CD4-positive, alpha-beta T cell treated with Interleukin-12 subunit alpha and Interleukin-12 subunit beta, for 1 hour (primary cell): Measurements from ENCODE around the gene ZNRF3.
"Not testable (repeated sequence)": the region's sequence is repeated elsewhere in the genome, so short reads cannot be mapped to it uniquely, and the experiment has no call there.

Experiments
- DNase-seq: peaks from one replicate; pipeline ENCODE4 v3.0.0-alpha.2; 2020

The ZNRF3 gene

DNA sequence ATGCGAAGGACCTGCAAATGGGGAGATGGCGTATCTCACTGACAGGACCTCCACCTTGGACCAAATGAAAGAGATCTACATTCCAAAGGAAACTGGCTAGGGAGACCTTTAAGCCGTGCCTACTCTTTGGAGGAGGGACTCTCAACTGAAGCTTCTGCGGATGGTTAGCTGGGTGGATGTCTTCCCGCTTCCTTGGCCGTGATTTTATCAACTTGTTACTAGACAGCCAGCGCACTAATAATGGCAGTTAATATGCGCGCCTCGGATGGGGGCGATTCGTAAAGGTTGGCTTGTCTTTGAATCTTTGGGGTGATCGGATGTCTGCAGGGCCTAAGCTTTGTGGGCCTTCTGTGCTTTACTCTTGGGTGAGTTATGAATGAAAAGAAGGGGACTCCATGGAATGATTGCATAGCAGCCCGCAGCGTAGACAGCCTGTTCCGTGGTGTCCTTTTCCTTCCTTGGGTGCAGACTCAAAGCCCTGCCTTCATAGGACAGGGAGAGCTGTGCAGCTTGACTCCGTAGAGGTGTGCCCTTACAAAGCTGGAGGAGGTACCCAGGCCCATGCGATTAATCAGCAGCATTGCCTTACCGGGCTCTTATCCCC, 1.5 kb downstream of the ZNRF3 start:
- DNase-seq: no peak

DNA sequence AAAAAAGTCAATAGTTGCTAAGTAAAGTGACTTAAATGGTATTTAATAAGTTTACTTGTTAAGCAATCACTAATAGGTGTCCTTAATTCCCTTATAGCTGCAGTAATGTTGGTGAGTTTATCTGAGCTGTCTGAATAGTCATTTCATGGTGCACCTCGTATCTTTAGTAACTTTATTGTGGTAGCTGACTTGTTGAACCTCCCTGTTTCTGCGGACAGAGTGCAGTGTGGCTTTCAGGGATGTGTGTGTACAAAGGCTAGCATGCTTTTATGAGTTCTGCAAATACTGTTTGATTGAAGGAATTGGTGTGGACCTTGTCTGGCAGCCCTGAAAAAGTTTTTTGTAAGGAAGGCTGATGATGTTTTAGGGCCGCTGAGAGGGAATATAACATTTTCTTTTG, 2.6 kb downstream of the ZNRF3 start:
- DNase-seq: no peak

DNA sequence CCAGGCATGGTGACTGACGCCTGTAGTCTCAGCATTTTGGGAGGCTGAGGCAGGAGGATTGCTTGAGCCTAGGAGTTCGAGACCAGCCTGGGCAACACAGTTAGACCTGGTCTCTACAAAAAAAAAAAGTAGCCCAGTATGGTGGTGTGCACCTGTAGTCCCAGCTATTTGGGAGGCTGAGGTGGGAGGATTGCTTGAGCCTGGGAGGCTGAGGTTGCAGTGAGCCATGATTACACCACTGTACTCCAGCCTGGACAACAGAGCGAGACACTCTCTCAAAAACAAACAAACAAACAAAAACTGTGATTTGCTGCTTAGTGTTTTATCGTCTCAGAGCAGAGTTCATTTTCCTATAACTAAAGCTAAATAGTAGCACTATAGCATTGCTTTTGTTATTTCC, 3.3 kb downstream of the ZNRF3 start:
- not testable (repeated sequence) for DNase-seq

DNA sequence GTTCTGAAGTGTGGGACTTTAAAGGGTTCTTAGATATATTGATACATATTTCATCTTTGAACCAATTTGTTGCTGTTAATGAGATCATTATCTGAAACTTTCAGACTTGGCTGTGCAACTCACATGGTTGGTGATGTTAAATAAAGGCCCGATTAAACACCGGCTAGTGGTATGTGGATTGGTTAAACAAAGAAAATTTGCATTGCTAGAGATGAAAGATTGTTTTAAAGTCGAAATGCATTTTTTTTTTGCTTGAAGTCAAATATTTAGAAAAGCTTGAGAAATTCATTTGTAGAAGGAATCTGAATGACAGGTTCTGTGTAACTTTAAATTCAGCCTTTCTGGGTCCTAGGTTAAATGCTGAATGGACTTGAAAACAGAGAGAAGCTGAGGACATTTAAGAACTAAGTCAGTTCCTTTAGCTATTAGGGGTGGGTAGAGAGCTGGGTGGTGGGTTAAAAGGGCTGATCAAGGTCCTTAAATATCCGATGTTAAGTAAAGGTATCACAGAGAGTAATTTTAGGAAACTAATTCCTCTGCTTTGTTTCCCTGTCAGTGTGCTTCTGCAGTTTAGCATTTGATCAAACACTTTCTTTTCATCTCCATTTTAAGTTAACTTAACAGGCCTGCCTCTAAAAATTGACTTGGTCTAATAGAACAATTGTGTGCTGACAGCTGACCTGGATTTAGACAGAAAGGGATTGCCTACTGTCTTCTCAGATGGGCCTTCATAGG, 4.5 kb downstream of the ZNRF3 start:
- DNase-seq: no peak

DNA sequence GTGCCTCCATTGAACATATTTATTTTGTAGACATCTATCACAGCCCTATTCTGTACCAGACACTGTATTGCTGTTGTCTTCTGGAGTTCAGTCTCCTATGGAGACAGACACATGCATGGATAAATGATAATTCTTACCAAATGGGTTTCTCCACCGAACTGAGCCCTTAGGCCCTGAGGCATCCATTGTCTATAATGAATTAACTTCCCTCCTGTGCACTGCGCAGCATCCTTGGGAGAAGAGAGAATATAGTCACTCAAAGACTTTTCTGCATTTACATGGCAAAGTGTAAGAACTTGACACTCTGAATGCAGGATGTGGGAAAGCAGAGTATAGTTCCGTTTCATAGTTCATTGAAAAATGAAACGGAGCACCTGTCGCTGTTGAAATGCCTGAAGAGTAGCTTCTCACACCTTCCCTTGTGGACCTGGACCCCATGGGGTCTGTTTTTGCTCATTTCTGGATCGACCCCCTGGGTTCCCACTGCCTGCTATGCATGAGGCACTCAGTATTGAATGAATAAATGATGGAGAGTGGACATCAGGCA, 6.2 kb downstream of the ZNRF3 start:
- DNase-seq: no peak

DNA sequence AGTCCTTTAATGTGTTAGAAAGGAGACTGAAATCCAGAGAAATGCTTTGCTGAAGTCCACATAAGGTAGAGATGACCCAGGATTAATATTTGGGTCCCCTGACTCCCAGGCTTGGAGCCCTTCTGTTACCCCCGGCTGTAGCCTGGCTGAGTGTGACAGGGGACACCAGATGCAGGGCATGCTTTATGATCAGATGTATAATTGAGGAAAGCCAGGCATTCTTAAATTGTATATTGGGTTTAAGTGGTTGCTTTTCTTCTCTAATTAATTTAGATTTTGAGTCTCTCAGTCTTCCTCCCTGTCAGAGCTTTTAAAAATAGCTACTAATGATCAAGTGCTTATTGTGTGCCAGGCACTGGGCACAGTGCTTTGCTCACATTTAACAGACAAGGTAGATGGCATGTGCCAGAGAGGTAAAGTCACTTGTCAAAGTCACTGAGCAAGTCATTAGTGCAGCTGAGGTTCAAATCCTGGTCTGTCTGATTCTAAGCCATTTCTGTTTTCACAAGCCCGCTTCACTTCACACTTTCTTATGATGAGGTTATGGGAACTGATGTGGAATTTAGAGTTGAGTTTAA, 7.9 kb downstream of the ZNRF3 start:
- DNase-seq: no peak

DNA sequence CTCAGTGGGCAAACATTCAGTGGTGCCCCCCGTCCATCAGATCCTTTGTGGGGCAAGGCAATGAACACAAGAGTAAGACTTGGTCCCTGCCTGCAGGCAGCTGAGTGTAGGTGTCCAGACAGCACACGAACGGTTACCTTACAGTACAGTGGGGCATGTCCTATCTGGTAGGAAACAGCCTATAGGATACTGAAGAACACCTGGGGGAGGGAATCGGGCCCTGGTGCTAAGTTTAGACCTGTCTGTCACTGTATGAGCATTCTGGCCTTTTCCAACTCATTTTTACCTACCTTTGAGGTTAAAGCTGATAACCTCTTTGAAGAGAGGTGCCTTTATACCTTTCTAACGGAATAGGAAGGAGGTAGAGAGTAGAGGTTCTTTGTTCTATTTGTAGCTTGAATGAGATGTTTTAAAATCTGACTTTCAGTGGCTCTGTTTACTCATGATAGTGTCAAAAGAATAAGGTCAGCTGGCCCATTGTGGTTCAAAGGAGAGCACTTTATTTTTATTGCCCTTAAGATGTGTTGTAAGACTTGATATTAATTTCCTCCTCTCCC, 8.9 kb downstream of the ZNRF3 start:
- no peak for DNase-seq

DNA sequence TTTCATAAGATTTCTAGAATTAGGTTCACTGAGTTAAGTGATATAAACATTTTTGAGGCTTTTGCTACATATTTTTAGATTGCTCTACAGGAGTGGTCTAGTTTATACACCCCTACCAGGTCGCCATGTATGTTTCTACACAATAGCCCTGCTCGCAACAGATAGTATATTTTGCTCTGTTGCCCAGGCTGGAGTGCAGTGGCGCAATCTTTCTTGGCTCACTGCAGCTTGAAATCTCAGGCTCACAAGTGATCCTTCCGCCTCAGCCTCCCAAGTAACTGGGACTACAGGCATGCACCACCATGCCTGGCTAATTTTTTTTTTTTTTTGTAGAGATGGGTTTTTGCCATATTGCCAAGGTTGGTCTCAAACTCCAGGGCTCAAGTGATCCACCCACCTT, 10.4 kb downstream of the ZNRF3 start:
- DNase-seq: no peak

DNA sequence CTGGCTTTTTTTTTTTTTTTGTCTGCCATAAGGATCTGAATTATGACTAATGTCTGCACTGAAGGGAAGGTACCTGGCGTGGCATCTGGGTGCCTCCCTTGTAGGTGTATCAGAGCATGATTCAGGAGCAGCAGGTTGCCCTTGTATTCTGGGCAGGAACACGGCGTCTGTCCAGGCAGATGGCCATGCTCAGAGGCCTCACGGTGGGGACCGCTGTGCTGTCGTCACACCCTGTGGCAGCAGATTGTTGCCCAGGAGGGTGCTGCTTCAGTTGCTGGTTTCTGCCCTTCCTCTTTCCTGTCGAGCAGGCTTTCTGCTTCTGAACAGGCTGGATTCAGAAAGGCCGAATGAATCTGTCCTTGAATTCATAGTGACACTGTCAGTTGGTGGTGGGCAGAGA, 11.0 kb downstream of the ZNRF3 start:
- no peak for DNase-seq

DNA sequence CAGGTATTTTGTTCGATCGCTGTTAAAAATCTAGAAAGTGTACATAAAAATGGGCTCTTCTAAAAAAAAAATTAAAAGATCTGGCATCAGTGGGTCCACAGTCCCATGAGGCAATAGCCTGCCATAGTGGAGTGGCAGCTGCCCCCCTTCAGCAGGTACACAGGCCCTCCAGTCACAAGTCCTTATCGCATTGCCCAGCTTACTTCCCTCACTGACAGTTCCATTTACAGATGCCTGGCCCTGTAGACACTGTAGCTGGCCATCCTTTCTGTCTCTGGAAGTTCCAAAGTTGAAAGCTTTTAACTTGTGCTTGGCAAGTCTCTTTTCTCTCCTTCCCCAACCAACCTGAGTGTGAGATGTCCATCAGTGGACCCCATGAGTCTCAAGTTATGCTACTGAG, 11.4 kb downstream of the ZNRF3 start:
- DNase-seq: no peak

DNA sequence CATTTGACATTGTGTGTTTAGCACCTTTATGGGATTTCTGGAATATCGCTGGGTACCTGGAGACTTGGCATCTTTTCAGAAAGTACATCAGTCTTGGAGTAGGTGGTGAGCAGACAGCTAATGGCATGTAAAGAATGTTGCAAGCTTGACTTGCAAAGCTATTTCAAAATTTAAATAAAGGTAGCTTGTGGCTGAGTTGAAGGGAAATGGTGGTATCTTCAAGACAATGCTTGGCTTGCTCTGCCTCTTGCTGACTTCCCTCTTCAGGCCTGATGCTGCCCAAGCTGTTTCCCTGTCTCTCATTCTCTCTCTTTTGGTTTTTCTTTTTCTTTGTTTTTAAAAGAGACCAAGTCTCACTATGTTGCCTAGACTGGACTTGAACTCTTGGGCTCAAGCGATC, 13.2 kb downstream of the ZNRF3 start:
- no peak for DNase-seq

DNA sequence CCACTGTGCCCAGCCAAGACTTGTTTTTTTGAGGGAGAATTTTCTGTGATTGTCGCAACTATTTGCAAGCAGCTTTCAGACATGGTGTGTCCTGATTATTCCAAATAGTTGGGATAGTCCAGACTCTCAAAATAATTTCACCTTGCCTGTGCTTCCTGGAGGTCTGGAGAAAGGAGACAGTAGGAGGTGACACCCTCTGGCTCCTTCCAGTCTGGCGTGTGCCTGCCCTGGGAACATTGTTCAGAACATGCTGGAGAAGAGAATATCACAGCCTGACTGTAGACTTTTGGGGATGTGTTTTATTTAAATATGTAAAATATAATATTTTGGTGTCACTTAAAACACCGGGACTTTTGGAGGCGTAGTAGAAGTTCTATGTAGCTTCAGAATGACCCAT, 14.9 kb downstream of the ZNRF3 start:
- DNase-seq: no peak

DNA sequence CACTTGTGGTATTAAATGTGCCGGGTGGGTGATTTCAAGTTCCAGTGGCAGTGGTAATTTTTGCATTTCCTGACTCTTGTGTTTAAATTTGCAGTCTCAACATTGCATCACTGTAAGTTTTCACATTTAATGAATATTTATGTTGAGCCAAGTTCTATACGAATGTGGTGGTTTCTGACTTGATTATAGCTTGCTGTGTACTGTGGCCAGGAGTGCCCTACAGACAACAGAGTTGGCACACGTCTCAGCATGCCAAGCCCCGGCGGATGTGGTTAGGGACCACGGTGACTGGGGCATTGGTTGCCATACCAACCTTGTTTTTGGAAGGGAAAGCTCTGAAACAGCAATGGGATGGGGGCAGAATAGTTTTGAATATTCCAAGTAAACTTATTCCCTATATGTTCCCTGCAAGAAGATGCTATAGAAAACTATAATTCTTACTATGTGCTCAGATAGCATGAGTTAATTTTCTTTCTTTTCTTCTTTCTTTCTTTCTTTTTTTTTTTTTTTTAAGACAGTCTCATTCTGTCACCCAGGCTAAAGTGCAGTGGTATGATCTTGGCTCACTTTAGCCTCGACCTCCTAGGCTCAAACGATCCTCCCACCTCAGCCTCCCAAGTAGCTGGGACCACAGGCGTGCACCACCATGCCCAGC, 16.0 kb downstream of the ZNRF3 start:
- peak; percentile 53 for DNase-seq

DNA sequence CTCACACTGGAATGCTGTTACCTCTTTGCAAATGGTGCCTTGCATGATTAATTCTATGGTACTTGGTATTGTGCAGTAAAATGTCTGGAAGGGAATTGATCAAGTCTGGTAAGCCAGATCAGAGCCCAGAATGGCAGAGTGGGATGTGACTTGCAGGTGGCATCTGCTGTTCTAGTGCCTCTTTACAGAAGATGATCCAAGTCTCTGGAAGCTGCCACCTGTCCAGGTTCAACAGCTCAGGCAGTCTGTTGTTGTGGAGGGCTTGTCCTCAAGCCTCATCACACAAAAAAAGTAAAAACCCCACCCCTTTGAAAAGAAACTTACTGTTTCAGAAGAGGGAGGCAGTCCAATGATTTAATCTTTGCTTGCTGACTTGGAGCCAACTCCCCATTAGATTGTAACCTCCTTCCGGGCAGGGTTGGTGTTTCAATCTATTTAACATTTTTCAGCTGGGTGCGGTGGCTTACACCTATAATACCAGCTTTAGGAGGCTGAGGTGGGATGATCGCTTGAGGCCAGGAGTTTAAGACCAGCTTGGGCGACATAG, 17.1 kb downstream of the ZNRF3 start:
- DNase-seq: no peak

DNA sequence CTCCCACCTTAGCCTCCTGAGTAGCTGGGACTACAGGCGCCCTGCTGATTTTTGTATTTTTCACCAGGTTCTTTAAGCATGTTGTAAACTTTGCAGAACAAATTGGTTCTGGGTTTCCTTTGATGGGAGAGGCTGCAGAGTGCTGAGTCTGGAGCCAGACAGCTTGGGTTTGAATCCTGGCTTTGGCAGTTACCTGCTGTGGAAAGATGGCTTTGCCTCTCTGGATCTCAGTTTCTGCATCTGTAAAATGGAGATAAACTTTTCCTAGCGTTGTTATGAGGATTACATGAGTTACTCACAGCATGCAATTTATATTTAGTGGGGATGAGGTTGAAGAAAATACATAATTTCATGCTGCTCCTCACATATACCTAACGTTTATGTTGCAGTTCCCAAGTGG, 19.1 kb downstream of the ZNRF3 start:
- DNase-seq: no peak

DNA sequence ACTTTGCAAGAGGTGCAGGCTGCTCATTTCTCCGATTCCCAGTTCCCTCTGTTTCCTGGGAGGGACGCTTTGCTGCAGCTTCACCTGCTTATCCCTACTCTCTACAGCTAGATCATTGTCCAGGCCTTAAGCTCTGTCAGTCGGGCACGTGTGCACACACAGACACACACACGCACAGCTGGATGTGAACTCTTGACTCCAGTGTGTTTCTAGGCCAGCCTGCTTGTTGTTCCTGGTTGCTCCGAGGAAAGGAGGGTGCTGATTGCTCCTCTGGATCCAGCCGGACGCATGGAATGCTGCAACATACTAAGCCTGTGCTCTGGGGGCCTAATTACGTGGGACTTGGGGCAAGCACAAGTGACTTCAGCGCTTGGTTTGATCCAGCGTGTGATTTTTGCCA, 19.7 kb downstream of the ZNRF3 start:
- no peak for DNase-seq

DNA sequence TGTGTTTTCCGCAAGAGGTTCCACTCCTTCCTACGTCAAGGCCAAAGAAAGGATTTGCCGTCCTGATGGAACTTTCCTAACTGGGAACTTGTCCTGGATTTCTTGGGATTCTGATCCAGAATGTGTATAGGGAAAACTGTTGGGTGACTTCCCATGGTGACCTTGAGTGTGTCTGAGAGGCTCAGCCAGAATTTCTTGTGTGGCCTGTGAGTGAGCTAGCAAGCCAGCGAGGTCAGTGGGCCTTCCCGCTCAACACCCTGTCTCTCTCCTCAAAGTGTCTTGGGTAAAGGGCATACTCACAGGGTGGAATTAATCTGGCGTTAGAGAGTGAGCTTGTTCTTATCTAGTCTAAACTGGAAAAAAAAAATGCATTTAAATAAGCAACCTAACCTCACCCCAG, 20.4 kb downstream of the ZNRF3 start:
- DNase-seq: no peak

DNA sequence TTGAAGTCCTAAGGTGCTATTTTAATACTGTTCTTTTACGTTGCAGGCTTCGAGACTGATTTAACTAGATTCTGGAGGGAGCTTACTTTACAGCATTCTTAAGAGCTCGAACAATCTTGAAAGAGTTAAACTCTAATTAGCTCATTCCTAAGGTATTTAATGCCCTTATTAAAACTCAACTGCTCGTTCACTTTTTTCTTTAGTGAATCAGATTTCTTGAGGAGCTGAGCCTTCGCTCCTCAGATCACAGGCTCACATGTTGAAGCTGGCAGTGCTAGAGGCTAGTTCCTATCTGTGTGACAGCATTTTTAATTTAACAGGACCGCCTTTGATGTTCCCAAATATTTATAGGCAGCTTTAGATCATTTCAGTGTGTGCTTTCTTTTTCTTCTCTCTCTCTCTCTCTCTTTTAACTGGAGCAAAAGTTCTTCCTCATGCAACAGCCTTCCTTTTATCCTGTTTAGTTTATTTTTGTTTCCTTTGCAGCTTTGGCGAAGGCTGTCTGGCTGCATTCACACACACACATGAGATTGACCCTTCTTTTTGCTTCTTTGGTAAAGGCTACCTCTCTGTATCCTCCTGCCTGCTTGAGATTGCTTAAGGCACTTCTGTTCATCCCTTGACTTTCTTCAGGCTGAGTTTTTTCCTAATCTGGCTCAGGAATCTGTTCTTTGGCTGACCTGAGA, 21.0 kb downstream of the ZNRF3 start:
- DNase-seq: no peak

DNA sequence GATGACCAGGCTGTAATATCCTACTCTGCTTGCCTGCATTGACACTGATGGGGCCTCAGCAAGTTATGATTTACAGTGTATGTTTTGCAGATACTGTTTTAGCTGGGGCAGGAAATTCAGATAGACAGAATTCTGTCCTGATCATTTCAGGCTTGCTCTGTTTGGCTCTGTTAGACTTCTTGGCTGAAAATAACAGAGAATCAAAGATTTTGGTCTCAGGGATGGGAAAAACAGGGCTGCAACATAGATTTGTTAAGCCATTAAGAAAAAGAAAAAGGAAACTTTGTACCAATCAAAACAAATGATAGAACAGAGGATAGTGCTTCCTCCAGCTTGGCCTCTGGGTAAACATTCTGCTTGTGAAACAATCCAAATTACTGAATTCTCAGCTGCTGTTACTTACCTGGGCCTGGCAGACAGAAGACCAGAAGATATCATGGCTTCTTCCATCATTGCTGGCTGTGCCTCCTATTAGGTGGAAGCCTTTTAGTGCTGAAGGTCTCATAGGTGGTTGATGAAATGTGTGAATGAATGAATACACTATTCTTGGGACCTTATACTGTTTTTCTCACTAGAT, 22.0 kb downstream of the ZNRF3 start:
- no peak for DNase-seq

DNA sequence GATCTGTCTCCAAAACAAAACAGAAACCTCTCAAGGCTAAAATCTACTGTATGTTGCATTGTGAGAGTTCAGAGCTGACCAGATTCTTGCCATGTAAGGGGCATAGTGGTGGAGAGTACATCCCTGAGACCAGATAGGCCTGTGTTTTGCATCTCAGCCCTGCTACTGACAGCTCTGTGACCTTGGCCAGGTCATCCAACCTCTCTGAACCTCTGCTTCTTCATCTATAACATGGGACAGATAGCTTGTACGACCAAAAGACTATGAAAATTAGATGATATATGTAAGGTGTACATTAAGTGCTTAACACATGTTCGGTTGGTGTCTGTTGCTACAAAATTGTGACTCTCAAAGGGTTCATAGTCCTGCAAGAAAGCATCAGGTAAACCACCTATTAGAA, 22.9 kb downstream of the ZNRF3 start:
- DNase-seq: no peak

DNA sequence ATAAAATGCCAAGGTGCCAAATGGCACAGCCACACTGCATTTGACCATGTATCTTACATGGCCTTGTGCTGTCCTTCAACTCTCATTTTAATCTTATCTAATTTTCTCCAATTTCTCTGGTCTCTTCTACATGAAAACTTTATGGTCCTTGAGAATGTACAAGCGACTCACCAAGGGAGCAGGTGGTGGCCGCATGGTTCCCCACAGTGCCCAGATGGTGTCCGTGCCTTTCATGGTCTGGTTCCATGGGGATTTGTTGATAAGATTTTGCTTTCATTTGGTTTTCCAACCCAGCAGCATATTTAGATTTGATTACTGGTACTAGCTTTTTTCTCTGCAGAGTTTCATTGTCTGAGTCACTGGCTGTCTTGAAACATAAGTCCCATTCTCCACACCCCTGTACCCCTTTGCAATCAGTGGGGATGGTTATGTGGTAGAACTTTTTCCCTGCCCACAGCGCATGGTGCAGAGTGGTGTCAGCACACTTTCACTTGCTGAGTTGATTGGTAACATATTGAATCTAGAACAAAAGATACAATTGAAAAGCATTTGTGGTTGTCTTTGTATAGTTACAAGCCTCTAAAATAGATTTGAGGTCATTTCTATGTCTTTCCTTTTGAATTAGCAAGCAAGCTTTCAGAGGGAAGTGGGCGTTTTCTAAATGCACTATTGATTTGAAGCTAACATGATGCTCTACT, 24.1 kb downstream of the ZNRF3 start:
- no peak for DNase-seq

DNA sequence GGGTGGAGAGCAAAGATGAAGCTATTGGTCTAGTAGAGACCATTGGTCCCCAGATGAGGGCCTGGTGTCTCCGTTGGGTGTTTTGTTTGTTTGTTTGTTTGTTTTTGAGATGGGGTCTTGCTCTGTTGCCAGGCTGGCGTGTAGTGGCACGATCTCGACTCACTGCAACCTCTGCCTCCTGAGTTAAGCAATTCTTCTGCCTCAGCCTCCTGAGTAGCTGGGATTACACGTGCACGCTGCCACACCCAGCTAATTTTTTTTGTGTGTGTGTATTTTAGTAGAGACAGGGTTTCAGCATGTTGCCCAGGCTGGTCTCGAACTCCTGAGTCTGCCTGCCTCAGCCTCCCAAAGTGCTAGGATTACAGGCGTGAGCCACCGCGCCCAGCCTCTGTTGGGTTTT, 25.4 kb downstream of the ZNRF3 start:
- DNase-seq: not testable (repeated sequence)
